IMR-90 (cell line): ENCODE data around the gene CSRP1. TPM values are rescaled to one million over a fixed set of nuclear protein-coding genes. Genes with fewer than 3 reads are reported as not detected.

ENCODE experiments used
- ATAC-seq: fragments of 200-7000 bp; cut with Tn5 transposase; 2 replicates; pipeline ENCODE4 v1.9.1; 2020; ENCODE audit warnings: low read depth, mild to moderate bottlenecking, moderate library complexity
- BruUV-seq: library from RNA; stranded (reverse); fragments of 400-500 nt; replicated peaks from 2 replicates; lab custom pipeline; 2021; lab: Mats Ljungman, UMichigan
- CTCF ChIA-PET: fragments of 300-600 bp; formaldehyde crosslinking; extraction: SDS; loops from one replicate; lab custom pipeline; 2021; ENCODE audit warnings: antibody characterized with exemption; lab: Yijun Ruan, JAX
- POLR2A ChIA-PET: fragments of 300-600 bp; sonication (Branson Sonifier 250); formaldehyde crosslinking; loops from one replicate; lab custom pipeline; 2022; ENCODE audit warnings: antibody characterized with exemption; ENCODE audit not compliant: unreplicated experiment; lab: Charles Lee
- DNase-seq: peaks from one replicate; pipeline ENCODE4 v3.0.0; 2013
- H2AFZ ChIP-seq: replicated peaks from 2 replicates; pipeline ENCODE3; 2013; ENCODE audit warnings: low read length, mild to moderate bottlenecking; ENCODE audit not compliant: poor library complexity
- H2AK5ac ChIP-seq: 2 replicates; pipeline ENCODE4 v1.6.1; 2013; ENCODE audit warnings: low read depth, low read length, inconsistent platforms
- H2AK9ac ChIP-seq: replicated peaks from 2 replicates; pipeline ENCODE3; 2013; ENCODE audit warnings: mild to moderate bottlenecking, low read depth, low read length, moderate library complexity; ENCODE audit not compliant: poor library complexity
- H2BK120ac ChIP-seq: 2 replicates; pipeline ENCODE4 v1.6.1; 2013; ENCODE audit warnings: low read depth, low read length, inconsistent platforms
- H2BK15ac ChIP-seq: 3 replicates; pipeline ENCODE4 v1.6.1; 2013; ENCODE audit warnings: low read depth, low read length, inconsistent platforms
- H2BK20ac ChIP-seq: 2 replicates; pipeline ENCODE4 v1.6.1; 2013; ENCODE audit warnings: low read depth, mild to moderate bottlenecking, inconsistent platforms, low read length, moderate library complexity
- H2BK5ac ChIP-seq: 2 replicates; pipeline ENCODE4 v1.6.1; 2013; ENCODE audit warnings: mild to moderate bottlenecking, low read depth, low read length, inconsistent platforms; ENCODE audit not compliant: poor library complexity, severe bottlenecking
- H3K14ac ChIP-seq: replicated peaks from 2 replicates; pipeline ENCODE4 v1.6.1; 2013; ENCODE audit warnings: low read depth, low read length, inconsistent platforms
- H3K18ac ChIP-seq: 2 replicates; pipeline ENCODE4 v1.6.1; 2013; ENCODE audit warnings: low read depth, low read length, control low read depth
- H3K23ac ChIP-seq: 2 replicates; pipeline ENCODE4 v1.6.1; 2013; ENCODE audit warnings: low read depth, low read length, inconsistent platforms
- H3K27ac ChIP-seq: 2 replicates; pipeline ENCODE4 v1.5.1; 2013; ENCODE audit warnings: mild to moderate bottlenecking, control low read depth, low read length; ENCODE audit not compliant: insufficient read depth
- H3K27me3 ChIP-seq: 2 replicates; pipeline ENCODE4 v1.6.1; 2013; ENCODE audit warnings: low read length; ENCODE audit not compliant: control insufficient read depth, insufficient read depth
- H3K36me3 ChIP-seq: 2 replicates; pipeline ENCODE4 v1.6.1; 2013; ENCODE audit warnings: low read length, mixed read lengths; ENCODE audit not compliant: control insufficient read depth, insufficient read depth
- H3K4ac ChIP-seq: 2 replicates; pipeline ENCODE4 v1.6.1; 2013; ENCODE audit warnings: low read depth, low read length, inconsistent platforms
- H3K4me1 ChIP-seq: 2 replicates; pipeline ENCODE4 v1.6.1; 2013; ENCODE audit warnings: low read length, mixed read lengths; ENCODE audit not compliant: control insufficient read depth, insufficient read depth
- H3K4me2 ChIP-seq: 2 replicates; pipeline ENCODE4 v1.6.1; 2013; ENCODE audit warnings: low read depth, mild to moderate bottlenecking, control low read depth, low read length, moderate library complexity
- H3K4me3 ChIP-seq: 2 replicates; pipeline ENCODE4 v1.5.1; 2013; ENCODE audit warnings: low read depth, mild to moderate bottlenecking, control low read depth, low read length, moderate library complexity; ENCODE audit not compliant: insufficient read depth
- H3K56ac ChIP-seq: 2 replicates; pipeline ENCODE4 v1.6.1; 2013; ENCODE audit warnings: low read length, inconsistent platforms; ENCODE audit not compliant: insufficient read depth; ENCODE audit errors: extremely low read depth
- H3K79me1 ChIP-seq, 2 experiments: 2 replicates each; pipeline ENCODE4 v1.6.1; 2013; ENCODE audit warnings: low read length in 2 of 2, inconsistent platforms in 1 of 2, low read depth in 1 of 2
- H3K9ac ChIP-seq: 2 replicates; pipeline ENCODE4 v1.6.1; 2013; ENCODE audit warnings: low read depth, low read length, control low read depth
- H3K9me1 ChIP-seq: 2 replicates; pipeline ENCODE4 v1.6.1; 2013; ENCODE audit warnings: low read length, inconsistent platforms; ENCODE audit not compliant: insufficient read depth
- H3K9me3 ChIP-seq: 2 replicates; pipeline ENCODE4 v1.6.1; 2013; ENCODE audit warnings: low read length; ENCODE audit not compliant: control insufficient read depth, insufficient read depth
- H4K20me1 ChIP-seq: 2 replicates; pipeline ENCODE4 v1.6.1; 2013; ENCODE audit warnings: low read length, inconsistent platforms; ENCODE audit not compliant: insufficient read depth
- H4K5ac ChIP-seq: 2 replicates; pipeline ENCODE4 v1.6.1; 2013; ENCODE audit warnings: mild to moderate bottlenecking, low read depth, low read length, control low read depth
- H4K8ac ChIP-seq, 2 experiments: 2 replicates each; pipeline ENCODE4 v1.6.1; 2013; ENCODE audit warnings: low read depth in 2 of 2, low read length in 2 of 2, control low read depth in 1 of 2, inconsistent platforms in 1 of 2
- H4K91ac ChIP-seq: 2 replicates; pipeline ENCODE4 v1.6.1; 2013; ENCODE audit warnings: low read depth, low read length, inconsistent platforms; ENCODE audit not compliant: insufficient read depth
- CHD1 ChIP-seq: IDR thresholded peaks from 2 replicates; pipeline ENCODE4 v1.6.1; 2012; ENCODE audit warnings: low read depth, low read length, improper control_type of control experiment
- USF2 ChIP-seq: fragments of 150-350 bp; IDR thresholded peaks from 2 replicates; pipeline ENCODE4 v1.6.1; 2017; ENCODE audit warnings: mild to moderate bottlenecking, antibody characterized with exemption, low read length, low read depth
- WGBS, 2 experiments: methylation state at CpG; one replicate each; pipeline versions ENCODE4 v1.1.5 to v1.1.7; 2013; ENCODE audit warnings: missing lambda C conversion rate in 2 of 2; ENCODE audit not compliant: insufficient read length in 1 of 2; ENCODE audit errors: extremely low coverage in 2 of 2; 5-methylcytosine and 5-hydroxymethylcytosine counted together
- dilution Hi-C: fragments of 300-500 bp; cut with HindIII; formaldehyde crosslinking; loops from one replicate; pipeline ENCODE4 v1.14.3; 2018; ENCODE audit warnings: low sequenced_read_pairs; ENCODE audit not compliant: unreplicated experiment
- in situ Hi-C: fragments of 300-500 bp; cut with MboI; formaldehyde crosslinking; loops from 3 replicates; pipeline ENCODE4 v1.14.3; 2019; ENCODE audit warnings: low sequenced_read_pairs, inconsistent platforms, mixed read lengths
- intact Hi-C: fragments of 100-400 bp; cut with micrococcal nuclease; formaldehyde crosslinking; loops from 2 replicates; pipeline ENCODE4 v1.10.0; 2022
- polyA plus RNA-seq, 3 experiments: library from polyadenylated mRNA; depleted of rRNA; stranded (reverse); fragments of >200 nt; gene quantifications; 2 replicates each; pipeline ENCODE4 v1.2.3, GENCODE V29; 2012; ENCODE audit warnings: low replicate concordance in 1 of 3
- total RNA-seq: library from RNA; depleted of rRNA; stranded (reverse); fragments of >200 nt; gene quantifications from 2 replicates; pipeline ENCODE4 v1.2.3, GENCODE V29; 2012

Gene CSRP1
- total and polyA plus RNA-seq, 2 of the 4 experiments (the other 2 are of a cell fraction) = 1,037 to 1,498 TPM

- Histone ChIP-seq H3K79me1 (peaks cover 53 to 99% of the 10 kb centered on the region in 2 experiments), H3K9ac (peak overlapping the region; percentile 9; the same call in 1 of the 2 replicates), H3K27ac (peak overlapping the region; percentile 38; the same call in 1 of the 2 replicates), H3K18ac (peak overlapping the region; percentile 2; the same call in 1 of the 2 replicates), H2BK120ac (peak overlapping the region; percentile 56), H2AK9ac (peak overlapping the region; percentile 57), H4K91ac (no peak overlapping the region; the same call in 1 of the 2 replicates), H3K56ac (no peak overlapping the region), H2BK15ac (peak overlapping the region; percentile 41; the same call in 1 of the 3 replicates), H2BK5ac (peak overlapping the region; percentile 51), H3K4me3 (no peak overlapping the region), H3K23ac (peak overlapping the region; percentile 72), H3K36me3 (peaks cover 69% of the 10 kb centered on the region), H2AK5ac (0 out of 2 replicates have a peak overlapping the region, but pooled peaks have one; percentile 70), H3K4me1 (peaks cover 68% of the 10 kb centered on the region), H2BK20ac (no peak overlapping the region), H4K8ac (peak overlapping the region in 1 of 2 experiments; percentile 38; a peak in 2 of 4 replicates), H3K27me3 (no peaks in the 10 kb centered on the region), H3K4me2 (no peak overlapping the region), H2AFZ (no peak overlapping the region), H4K5ac (no peak overlapping the region), H3K14ac (peak overlapping the region; percentile 61), H3K9me1 (peaks cover 54% of the 10 kb centered on the region), H3K9me3 (no peaks in the 10 kb centered on the region), H3K4ac (peak overlapping the region; percentile 62), H4K20me1 (peaks cover 93% of the 10 kb centered on the region)
- dilution Hi-C loops (no loop called here), in situ Hi-C loops (no loop called here), intact Hi-C loops (no loop called here)
- DNase-seq (no peak), ATAC-seq (no peak)
- ChIA-PET CTCF (interaction anchor here (1.4 kb wide), 1 partner anchor 21 kb away, joined by 10 read pairs; no protein-coding TSS in a partner anchor), POLR2A (interaction anchor here (1.0 kb wide), 1 partner anchor 14 kb away, joined by 5 read pairs; no protein-coding TSS in a partner anchor)
- BruUV-seq = no TSS peak
- WGBS, 2 experiments = no CpG with 5 or more reads among the region's 3 CpGs
- TF ChIP-seq USF2 (no peak), CHD1 (no peak)
These were observed 14.9 kb downstream of the CSRP1 start for GRCh38 chr1:201491896-201492511.
